ENCODE data around the gene POLG2. TPM values are rescaled to one million over a fixed set of nuclear protein-coding genes. Genes with fewer than 3 reads are reported as not detected.

The POLG2 gene
- total RNA-seq, 2 experiments from 2014 or later, result 22.9 to 51.1 TPM

GRCh38 chr17:64428406-64428805, 68.4 kb downstream of the POLG2 start:
- H4K20me1 ChIP-seq (ENCODE audit: insufficient read depth, low read length), result no peaks in the 10 kb centered on the region
- no peak for TF ChIP-seq CTCF (conservative IDR thresholded peaks at IDR 0.05; ENCODE audit: low read length)
- no peak for TF ChIP-seq EZH2phosphoT487 (IDR thresholded peaks at IDR 0.05; ENCODE audit: borderline replicate concordance, low read depth, low read length)
- intact Hi-C loops (cut with micrococcal nuclease; ENCODE audit: unreplicated experiment), result loop anchor here (10.0 kb wide), 1 partner anchor 306 kb away; no protein-coding TSS in a partner anchor
- no peaks in the 10 kb centered on the region for H3K9me3 ChIP-seq (ENCODE audit: low read length)
- DNase-seq (ENCODE audit: low spot score), result no peak
- H3K27ac ChIP-seq (ENCODE audit: low read depth, low read length, poor library complexity, severe bottlenecking), result no peak overlapping the region
- BruUV-seq (replicated peaks), result no TSS peak
- no peaks in the 10 kb centered on the region for H3K9me2 ChIP-seq (ENCODE audit: insufficient read depth, low read length)
- no peak overlapping the region for H2AFZ ChIP-seq (ENCODE audit: low read length)
- ChIA-PET POLR2A (interaction anchor here (0.6 kb wide), 2 partner anchors 38 to 234 kb away, joined by 3 read pairs; no protein-coding TSS in a partner anchor), CTCF (ENCODE audit: unreplicated experiment) (no interaction called here)
- H3K4me2 ChIP-seq (ENCODE audit: low read length), result no peak overlapping the region
- no peaks in the 10 kb centered on the region for H3K36me3 ChIP-seq (ENCODE audit: insufficient read depth, low read length)
- no peak overlapping the region for H3K4me3 ChIP-seq (ENCODE audit: low read depth, low read length, poor library complexity, severe bottlenecking)
- H3K4me1 ChIP-seq (ENCODE audit: insufficient read depth, low read length, poor library complexity, severe bottlenecking), result no peaks in the 10 kb centered on the region
- H3K79me2 ChIP-seq (ENCODE audit: insufficient read depth, low read depth, low read length), result no peaks in the 10 kb centered on the region

Small RNAs within 50 kb of the gene (microRNA-seq; reads per million reads assigned to microRNA genes)
- gene MIR3064 (ENCODE audit: borderline replicate concordance) (18.2 reads per million, percentile 27 among the genes with 10 or more reads in this experiment), gene MIR5047 (ENCODE audit: borderline replicate concordance) (not detected)

Small RNAs within 50 kb of the gene (small RNA-seq; reads per million reads assigned to genes)
- not detected for gene ATP5MFP4

Other genes starting within 250 kb of the POLG2 start
- 7.4 and 8.5 TPM in 2 replicates for gene TEX2, start 233.8 kb downstream of the POLG2 start, total RNA-seq (2014; rRNA removed; shearing (Covaris generic))
- 12.4 and 13.9 TPM in 2 replicates for gene TEX2, start 233.8 kb downstream of the POLG2 start, total RNA-seq (2022)
- gene PECAM1, start 106.2 kb downstream of the POLG2 start, total RNA-seq (2014; rRNA removed; shearing (Covaris generic)), result 14.1 and 16.6 TPM in 2 replicates
- gene PECAM1, start 106.2 kb downstream of the POLG2 start, total RNA-seq (2022), result 25.8 and 28.4 TPM in 2 replicates
- 68.7 and 73.6 TPM in 2 replicates for gene MILR1, start 47.9 kb downstream of the POLG2 start, total RNA-seq (2014; rRNA removed; shearing (Covaris generic))
- gene MILR1, start 47.9 kb downstream of the POLG2 start, total RNA-seq (2022), result 92.2 and 101 TPM in 2 replicates
- 362 and 461 TPM in 2 replicates for gene DDX5, start 9.2 kb upstream of the POLG2 start, total RNA-seq (2014; rRNA removed; shearing (Covaris generic))
- gene DDX5, start 9.2 kb upstream of the POLG2 start, total RNA-seq (2022), result 815 and 857 TPM in 2 replicates
- 62.7 and 87.9 TPM in 2 replicates for gene CEP95, start 9.9 kb upstream of the POLG2 start, total RNA-seq (2014; rRNA removed; shearing (Covaris generic))
- gene CEP95, start 9.9 kb upstream of the POLG2 start, total RNA-seq (2022), result 89.6 and 101 TPM in 2 replicates
- gene SMURF2, start 165.3 kb upstream of the POLG2 start, total RNA-seq (2014; rRNA removed; shearing (Covaris generic)), result 15.6 and 22.0 TPM in 2 replicates
- gene SMURF2, start 165.3 kb upstream of the POLG2 start, total RNA-seq (2022), result 20.2 and 20.8 TPM in 2 replicates

Data from OCI-LY7 (cell line).